ENCODE measurements around the gene TBX2.

GRCh38 chr17:61388561-61389356 lies 10.9 kb upstream of the TBX2 start:
- TF ChIP-seq, protein P1, sequence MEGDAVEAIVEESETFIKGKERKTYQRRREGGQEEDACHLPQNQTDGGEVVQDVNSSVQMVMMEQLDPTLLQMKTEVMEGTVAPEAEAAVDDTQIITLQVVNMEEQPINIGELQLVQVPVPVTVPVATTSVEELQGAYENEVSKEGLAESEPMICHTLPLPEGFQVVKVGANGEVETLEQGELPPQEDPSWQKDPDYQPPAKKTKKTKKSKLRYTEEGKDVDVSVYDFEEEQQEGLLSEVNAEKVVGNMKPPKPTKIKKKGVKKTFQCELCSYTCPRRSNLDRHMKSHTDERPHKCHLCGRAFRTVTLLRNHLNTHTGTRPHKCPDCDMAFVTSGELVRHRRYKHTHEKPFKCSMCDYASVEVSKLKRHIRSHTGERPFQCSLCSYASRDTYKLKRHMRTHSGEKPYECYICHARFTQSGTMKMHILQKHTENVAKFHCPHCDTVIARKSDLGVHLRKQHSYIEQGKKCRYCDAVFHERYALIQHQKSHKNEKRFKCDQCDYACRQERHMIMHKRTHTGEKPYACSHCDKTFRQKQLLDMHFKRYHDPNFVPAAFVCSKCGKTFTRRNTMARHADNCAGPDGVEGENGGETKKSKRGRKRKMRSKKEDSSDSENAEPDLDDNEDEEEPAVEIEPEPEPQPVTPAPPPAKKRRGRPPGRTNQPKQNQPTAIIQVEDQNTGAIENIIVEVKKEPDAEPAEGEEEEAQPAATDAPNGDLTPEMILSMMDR (IDR thresholded peaks at IDR 0.05) = no peak
- TF ChIP-seq POLR2A (IDR thresholded peaks at IDR 0.05) (no peak), POLR2AphosphoS5 (IDR thresholded peaks at IDR 0.05) (no peak)

All from suprapubic skin (tissue), 4 donors.